CD1c-positive myeloid dendritic cell (primary cell): ENCODE measurements around the gene FLT3LG.

ENCODE experiments used
- DNase-seq: peaks from one replicate; pipeline ENCODE4 v3.0.0-alpha.2; 2016; ENCODE audit errors: extremely low spot score

Gene FLT3LG, protein sequence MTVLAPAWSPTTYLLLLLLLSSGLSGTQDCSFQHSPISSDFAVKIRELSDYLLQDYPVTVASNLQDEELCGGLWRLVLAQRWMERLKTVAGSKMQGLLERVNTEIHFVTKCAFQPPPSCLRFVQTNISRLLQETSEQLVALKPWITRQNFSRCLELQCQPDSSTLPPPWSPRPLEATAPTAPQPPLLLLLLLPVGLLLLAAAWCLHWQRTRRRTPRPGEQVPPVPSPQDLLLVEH

DNA sequence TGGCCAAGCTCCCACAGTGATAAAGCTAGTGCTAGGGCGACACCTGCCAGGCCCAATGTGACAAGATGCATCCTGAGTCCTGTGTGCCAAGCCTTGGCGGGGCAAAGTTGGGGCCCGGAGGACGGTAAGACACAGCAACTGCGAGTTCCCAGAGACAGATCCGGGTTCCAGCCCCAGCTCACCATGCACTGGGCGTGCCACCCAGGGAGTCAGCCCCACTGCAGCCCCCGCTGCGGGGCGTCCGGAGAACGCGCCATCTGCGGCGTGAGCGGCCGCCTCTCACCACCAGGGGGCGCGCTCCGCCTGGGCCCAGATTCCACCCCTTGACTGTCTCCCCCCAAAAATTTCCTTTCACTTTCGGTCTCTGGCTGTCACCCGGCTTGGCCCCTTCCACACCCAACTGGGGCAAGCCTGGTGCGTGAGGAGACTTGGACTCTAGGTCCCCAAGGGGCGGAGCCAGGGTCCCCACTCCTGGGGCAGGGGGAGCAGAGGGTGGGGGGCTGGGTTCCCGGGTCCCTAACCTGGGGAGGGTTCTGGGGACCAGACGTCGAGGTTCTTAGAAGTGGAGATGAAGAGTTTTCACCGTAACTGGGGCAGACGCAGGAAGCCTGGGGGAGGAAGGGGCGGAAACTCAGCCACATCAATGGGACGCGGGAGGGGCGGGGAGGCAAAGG lies at the start of gene FLT3LG:
Gene FLT3LG, plus strand, starts transcription at position 348 of the 674 bp plus-strand sequence. CDS start 425 bp downstream, outside the sequence.
- DNase-seq = peak; percentile 90

DNA sequence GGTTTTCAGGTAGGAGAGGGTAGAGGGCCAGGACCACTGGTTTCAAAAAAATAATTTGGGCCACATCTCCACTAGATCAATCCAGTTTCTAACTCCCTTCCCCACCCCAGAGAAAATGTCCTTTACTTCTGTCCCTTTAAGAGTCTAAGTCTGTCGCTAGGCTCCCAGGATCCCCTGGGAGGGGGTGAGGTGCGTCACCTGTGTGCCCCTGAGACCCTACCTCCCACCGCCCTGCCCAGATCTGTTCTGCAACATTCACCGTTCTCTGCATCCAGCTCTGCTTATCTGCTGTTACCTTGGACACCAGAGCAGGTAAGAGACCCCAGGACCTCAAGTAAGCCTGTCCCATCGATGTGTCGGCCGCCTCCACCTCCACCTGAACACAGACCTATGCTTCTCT lies 48.8 kb upstream of the FLT3LG start, which contains the start of gene GFY:
Gene GFY, plus strand, starts transcription at position 211 of the 400 bp plus-strand sequence. CDS start 1,043 bp downstream, outside the sequence.
- DNase-seq = no peak

- DNase-seq = no peak
These were observed 48.0 kb upstream of the FLT3LG start for GRCh38 chr19:49425922-49426592.

DNA sequence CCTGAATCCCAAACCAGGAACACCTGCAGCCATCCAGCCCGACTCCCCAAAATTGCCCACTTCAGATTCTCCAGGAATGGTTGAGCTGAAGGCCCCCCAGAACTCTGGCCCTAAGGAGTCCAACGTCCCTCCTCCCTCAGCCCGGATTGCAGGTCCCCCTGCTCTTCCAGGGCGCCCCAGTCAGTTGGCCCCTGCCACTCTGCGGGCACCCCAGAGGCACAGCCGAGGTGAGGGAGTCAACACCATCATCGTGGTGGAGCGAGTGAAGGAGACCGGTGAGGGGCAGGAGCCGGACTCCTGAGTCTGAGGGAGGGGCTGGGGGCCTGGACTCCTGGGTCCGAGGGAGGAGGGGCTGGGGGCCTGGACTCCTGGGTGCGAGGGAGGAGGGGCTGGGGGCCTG lies 46.7 kb upstream of the FLT3LG start:
- no peak for DNase-seq

GRCh38 chr19:49427855-49428546 lies 46.0 kb upstream of the FLT3LG start:
- no peak for DNase-seq

DNA sequence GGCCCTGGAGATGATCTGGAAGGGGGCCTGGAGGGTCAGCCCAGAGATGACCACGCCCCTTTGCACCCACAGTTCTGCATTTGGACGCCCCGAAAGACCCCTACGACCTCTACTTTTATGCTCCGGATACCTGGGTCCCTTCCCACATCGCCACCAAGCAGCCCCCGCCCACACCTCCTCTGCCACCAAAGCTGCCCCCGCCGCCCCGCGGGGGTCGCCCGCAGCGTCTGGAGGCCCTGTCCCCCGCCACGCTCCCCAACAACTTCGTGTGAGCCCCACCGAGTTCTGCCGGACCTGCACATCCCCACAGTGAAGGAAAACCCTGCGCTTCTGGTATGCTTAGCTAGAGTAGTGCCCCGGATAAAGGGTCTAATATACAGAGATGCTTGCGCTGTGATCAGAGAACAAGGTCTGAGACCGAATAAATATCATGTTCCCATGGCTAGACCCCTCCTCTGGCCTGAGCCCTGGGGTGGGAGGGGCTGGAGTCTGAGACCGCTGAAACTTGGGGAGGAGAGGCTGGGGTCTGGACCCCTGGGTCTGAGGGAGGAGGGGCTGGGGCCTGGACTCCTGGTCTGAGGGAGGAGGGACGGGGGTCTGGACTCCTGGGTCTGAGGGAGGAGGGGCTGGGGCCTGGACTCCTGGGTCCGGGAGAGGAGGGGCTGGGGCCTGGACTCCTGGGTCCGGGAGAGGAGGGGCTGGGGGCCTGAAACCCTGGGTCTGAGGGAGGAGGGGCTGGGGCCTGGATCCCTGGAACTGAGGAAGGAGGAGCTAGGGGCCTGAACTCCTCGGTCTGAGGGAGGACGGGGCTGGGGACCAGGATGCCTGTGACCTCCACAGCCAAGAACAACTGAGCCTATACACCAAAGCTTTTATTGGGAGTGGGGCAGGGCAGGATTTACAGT lies 45.2 kb upstream of the FLT3LG start:
- DNase-seq = no peak

- DNase-seq = no peak
These were observed 43.8 kb upstream of the FLT3LG start for GRCh38 chr19:49430172-49430677.

DNA sequence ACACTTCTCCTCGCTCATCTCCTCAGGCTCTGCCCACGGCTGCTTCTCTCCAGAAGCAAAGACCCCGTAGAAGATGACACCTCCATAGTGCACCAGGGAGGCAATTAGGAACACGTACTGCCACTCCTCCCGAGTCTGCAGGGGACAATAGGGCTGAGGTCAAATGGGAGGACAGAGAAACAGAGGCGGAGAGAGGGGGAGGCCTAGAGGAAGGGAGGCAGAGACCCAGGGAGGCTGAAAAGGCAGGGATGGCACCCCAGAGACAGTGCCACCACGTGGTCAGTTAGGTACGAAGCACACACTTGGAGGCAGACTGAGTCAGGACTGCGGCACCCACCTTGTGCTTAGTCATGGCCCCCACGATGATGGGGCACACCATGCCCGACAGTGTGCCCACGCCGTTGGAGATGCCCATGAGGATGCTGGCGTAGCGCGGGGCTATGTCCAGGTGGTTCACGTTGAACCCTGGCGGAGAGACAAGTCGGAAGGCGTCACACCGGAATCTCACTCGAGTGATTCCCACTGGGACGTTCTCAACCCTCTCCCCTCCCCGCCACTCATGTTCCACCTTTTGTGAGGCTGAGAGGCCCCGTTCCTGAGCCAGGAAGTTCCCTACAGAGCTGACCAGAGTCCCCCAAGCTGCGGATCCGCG lies 43.2 kb upstream of the FLT3LG start:
- no peak for DNase-seq

- DNase-seq = no peak
These were observed 42.7 kb upstream of the FLT3LG start for GRCh38 chr19:49431330-49431749.

GRCh38 chr19:49432141-49433073 lies 41.6 kb upstream of the FLT3LG start:
- DNase-seq = no peak

DNA sequence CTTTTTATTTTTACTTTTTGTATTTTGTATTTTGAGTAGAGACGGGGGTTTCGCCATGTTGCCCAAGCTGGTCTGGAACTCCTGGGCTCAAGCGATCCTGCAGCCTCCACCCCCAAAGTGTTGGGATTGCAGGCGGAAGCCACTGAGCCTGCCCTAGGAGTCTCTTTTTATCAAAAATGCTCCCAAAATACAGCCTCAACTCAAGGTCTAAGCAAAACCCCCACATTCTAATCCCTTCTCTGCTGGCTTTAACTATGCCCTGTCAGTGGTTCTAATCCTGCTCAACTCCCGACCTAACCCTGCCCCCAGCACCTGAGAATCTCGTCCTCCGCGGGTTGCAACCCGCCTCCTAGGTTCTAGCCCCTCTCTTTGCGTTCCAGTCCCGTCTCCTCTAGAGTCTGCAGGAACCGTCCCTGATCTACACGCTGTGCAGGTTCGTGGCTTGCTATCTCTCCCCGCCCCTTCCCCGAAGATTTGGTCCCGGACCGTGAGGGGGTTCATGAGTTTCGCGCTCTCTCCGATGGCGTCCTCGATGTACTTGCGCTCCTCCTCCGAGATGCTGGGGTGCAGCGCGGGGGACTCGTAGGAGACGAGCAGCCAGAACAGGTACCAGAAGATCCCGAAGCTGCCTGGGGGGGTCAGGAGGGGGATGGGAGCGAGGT lies 40.6 kb upstream of the FLT3LG start:
- no peak for DNase-seq

DNA sequence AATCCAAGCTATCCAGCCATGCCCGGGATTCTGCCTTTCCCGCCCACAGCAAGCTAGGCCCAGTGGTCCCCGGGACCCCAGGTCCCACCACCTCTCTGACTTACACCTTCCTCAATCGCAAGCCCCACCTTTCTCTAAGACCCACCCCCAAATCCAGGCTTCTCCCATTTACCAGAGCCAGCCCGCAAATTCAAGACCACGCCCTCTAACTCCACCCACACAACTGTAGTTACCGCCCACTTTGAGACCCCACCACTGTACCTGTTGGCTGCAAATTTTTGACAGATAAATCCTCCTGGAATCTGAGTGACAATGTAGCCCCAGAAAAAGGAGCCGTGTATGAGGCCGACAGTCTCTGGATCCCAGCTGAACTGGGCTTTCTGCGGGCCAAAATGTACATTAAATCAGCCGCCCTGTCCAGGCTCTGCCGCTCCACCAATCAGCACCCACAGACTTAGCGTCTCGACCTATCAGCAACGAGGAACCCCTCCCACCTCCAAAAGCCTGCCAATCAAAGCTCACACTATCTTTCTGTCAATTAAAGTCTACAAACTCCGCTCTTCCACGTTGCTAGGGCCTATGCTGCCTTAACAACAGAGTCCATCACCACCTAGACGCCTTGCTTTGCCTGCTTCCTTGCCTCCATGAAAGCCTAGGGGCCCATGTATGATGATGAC lies 39.0 kb upstream of the FLT3LG start:
- no peak for DNase-seq

- no peak for DNase-seq
These were observed 38.3 kb upstream of the FLT3LG start for GRCh38 chr19:49435670-49436069.

GRCh38 chr19:49436381-49437017 lies 37.5 kb upstream of the FLT3LG start:
- peak; percentile 49 for DNase-seq

GRCh38 chr19:49437231-49437630 lies 36.8 kb upstream of the FLT3LG start:
- no peak for DNase-seq

DNA sequence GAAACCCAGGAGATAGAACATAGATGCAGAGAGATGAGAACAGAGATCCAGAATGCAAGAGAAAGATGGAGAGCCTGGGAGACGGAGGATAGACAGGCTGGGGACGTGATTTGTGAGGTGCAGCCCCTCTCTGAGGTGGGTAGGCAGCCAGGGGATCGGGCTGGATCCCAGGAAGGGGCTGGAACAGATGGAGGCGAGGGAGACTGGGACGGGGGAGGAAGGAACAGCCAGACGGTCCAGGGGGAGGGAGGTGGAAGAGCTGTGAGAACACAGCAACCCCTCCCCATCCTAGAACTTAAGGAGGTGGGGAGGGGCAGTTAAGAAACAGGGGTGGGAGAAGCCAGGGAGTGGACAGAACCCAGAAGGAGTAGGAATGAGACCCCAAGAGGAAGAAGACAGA lies 35.8 kb upstream of the FLT3LG start:
- no peak for DNase-seq

DNA sequence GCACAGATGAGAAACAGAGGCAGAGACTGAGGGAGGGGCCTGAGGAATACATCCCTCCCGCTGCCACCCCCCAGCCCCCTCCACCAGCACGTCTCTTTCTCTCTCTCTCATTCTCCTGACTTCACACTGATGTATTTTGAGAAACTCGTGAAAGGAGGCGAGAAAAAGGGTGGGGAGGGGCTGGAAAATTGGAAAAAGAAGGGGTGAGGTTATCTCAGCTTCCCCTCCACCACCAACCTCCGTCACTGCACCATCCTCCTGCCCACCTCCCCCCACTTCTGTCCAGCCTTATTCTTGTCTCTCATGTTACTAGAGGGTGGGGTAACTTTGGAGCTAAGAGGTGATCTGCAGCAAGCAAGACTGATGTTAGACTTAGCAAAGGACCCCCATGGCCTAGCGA lies 34.2 kb upstream of the FLT3LG start:
- no peak for DNase-seq
